ENCODE data around the gene SPPL3. TPM values are rescaled to one million over a fixed set of nuclear protein-coding genes. Genes with fewer than 3 reads are reported as not detected.

The SPPL3 gene
- total RNA-seq, 4 donors from 2014 or later: 30.3 to 47.1 (median 34.2) TPM

- Histone ChIP-seq H3K27ac (no peak overlapping the region), H3K36me3 (peaks cover 0 to 11% (median 0%) of the 10 kb centered on the region in 3 donors), H3K9me3 (no peaks in the 10 kb centered on the region), H3K27me3 (no peaks in the 10 kb centered on the region), H3K4me3 (no peak overlapping the region), H3K4me1 (peaks cover 0 to under 1% (median 0%) of the 10 kb centered on the region in 3 donors)
- TF ChIP-seq, protein P1, sequence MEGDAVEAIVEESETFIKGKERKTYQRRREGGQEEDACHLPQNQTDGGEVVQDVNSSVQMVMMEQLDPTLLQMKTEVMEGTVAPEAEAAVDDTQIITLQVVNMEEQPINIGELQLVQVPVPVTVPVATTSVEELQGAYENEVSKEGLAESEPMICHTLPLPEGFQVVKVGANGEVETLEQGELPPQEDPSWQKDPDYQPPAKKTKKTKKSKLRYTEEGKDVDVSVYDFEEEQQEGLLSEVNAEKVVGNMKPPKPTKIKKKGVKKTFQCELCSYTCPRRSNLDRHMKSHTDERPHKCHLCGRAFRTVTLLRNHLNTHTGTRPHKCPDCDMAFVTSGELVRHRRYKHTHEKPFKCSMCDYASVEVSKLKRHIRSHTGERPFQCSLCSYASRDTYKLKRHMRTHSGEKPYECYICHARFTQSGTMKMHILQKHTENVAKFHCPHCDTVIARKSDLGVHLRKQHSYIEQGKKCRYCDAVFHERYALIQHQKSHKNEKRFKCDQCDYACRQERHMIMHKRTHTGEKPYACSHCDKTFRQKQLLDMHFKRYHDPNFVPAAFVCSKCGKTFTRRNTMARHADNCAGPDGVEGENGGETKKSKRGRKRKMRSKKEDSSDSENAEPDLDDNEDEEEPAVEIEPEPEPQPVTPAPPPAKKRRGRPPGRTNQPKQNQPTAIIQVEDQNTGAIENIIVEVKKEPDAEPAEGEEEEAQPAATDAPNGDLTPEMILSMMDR (IDR thresholded peaks at IDR 0.05): no peak
- TF ChIP-seq POLR2A (IDR thresholded peaks at IDR 0.05): no peak
- no peak for DNase-seq
- intact Hi-C loops (cut with DNase I): no loop called here
Measured at GRCh38 chr12:120755269-120755668, 148.9 kb downstream of the SPPL3 start.

DNA sequence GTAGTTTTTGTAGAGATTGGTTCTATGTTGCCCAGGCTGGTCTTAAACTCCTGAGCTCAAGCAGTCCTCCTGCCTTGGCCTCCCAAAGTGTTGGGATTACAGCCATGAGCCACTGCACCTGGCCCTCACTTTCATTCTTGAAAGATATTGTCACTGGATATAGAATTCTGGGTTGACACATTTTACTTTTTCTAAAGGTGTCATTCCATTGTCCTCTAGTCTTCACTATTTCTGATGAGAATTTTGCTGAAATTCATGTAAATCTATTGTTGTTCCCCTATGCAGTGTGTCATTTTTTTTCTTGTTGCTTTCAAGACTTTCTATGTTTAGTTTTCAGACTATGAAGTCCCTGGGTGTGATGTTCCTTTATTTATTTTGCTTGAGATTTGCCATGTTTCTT, 149.4 kb downstream of the SPPL3 start:
- peaks cover 0 to 6% (median 0%) of the 10 kb centered on the region in 3 donors for H3K36me3 ChIP-seq
- TF ChIP-seq POLR2A (IDR thresholded peaks at IDR 0.05): no peak
- TF ChIP-seq, protein P1 (IDR thresholded peaks at IDR 0.05): no peak
- DNase-seq: no peak
- H3K4me1 ChIP-seq: no peaks in the 10 kb centered on the region
- no peak overlapping the region for H3K4me3 ChIP-seq
- no peaks in the 10 kb centered on the region for H3K9me3 ChIP-seq
- H3K27me3 ChIP-seq: no peaks in the 10 kb centered on the region
- H3K27ac ChIP-seq: no peak overlapping the region
- intact Hi-C loops (cut with DNase I): no loop called here

DNA sequence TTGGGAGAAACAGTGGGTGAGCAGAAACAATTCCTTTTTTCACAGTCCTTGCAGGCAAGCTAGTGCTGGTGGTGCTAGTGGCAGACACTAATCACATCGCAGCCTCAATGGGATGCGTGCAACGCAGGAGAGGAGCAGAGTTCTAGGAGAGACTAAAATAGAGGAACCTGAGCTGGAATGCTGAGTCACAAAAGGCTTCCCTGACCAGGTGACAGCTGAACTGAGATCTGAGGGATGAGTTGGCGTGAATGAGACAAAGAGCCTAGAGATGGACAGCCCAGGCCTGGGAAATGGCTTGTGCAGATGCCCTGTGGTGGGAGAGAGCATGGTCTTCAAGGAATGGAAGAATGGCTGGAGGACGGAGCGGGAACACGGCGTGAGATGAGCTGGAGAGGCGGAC, 152.8 kb downstream of the SPPL3 start:
- Histone ChIP-seq H3K27me3 (no peaks in the 10 kb centered on the region), H3K9me3 (no peaks in the 10 kb centered on the region), H3K4me1 (no peaks in the 10 kb centered on the region), H3K27ac (no peak overlapping the region), H3K4me3 (no peak overlapping the region), H3K36me3 (no peaks in the 10 kb centered on the region)
- no peak for TF ChIP-seq POLR2A (IDR thresholded peaks at IDR 0.05)
- TF ChIP-seq, protein P1 (IDR thresholded peaks at IDR 0.05): no peak
- intact Hi-C loops (cut with DNase I): no loop called here
- no peak for DNase-seq
- WGBS, 2 donors: 89 to 94% methylated on average over 9 of the region's 9 CpGs

DNA sequence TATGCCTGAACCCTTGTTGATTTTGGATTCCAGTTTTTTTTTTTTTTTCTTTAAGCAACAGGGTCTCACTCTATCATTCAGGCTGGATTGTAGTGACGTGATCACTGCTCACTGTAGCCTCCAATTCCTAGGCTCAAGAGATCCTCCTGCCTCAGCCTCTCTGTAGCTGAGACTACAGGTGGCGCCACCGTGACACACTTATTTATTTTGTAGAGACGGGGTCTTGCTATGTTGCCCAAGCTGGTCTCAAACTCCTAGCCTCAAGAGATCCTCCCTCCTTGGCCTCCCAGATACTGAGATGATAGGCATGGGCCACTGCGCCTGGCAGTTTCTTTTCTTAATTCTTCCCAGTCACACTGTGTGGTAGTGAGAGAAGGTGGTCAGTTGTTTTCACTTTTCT, 153.4 kb downstream of the SPPL3 start:
- TF ChIP-seq POLR2A (IDR thresholded peaks at IDR 0.05): no peak
- TF ChIP-seq, protein P1 (IDR thresholded peaks at IDR 0.05): no peak
- H3K4me1 ChIP-seq: no peaks in the 10 kb centered on the region
- 93 to 97% methylated on average over 5 of the region's 5 CpGs for WGBS, 2 donors
- no peaks in the 10 kb centered on the region for H3K27me3 ChIP-seq
- H3K27ac ChIP-seq: no peak overlapping the region
- H3K9me3 ChIP-seq: no peaks in the 10 kb centered on the region
- no peak overlapping the region for H3K4me3 ChIP-seq
- no peaks in the 10 kb centered on the region for H3K36me3 ChIP-seq
- DNase-seq: no peak
- intact Hi-C loops (cut with DNase I): no loop called here

GRCh38 chr12:120749256-120749655, 154.9 kb downstream of the SPPL3 start:
- no peaks in the 10 kb centered on the region for H3K36me3 ChIP-seq
- no peaks in the 10 kb centered on the region for H3K9me3 ChIP-seq
- 76 to 81% methylated on average over 5 of the region's 5 CpGs for WGBS, 2 donors
- no peak overlapping the region for H3K27ac ChIP-seq
- no peaks in the 10 kb centered on the region for H3K4me1 ChIP-seq
- DNase-seq: no peak
- no peaks in the 10 kb centered on the region for H3K27me3 ChIP-seq
- H3K4me3 ChIP-seq: no peak overlapping the region
- intact Hi-C loops (cut with DNase I): no loop called here
- no peak for TF ChIP-seq POLR2A (IDR thresholded peaks at IDR 0.05)
- TF ChIP-seq, protein P1 (IDR thresholded peaks at IDR 0.05): no peak

Data from esophagus squamous epithelium (tissue), 5 donors.